Measurements from ENCODE around the gene ZNF423. TPM values are rescaled to one million over a fixed set of nuclear protein-coding genes. Genes with fewer than 3 reads are reported as not detected.

Gene ZNF423
- total RNA-seq, 2 experiments from 2014 or later: not detected

DNA sequence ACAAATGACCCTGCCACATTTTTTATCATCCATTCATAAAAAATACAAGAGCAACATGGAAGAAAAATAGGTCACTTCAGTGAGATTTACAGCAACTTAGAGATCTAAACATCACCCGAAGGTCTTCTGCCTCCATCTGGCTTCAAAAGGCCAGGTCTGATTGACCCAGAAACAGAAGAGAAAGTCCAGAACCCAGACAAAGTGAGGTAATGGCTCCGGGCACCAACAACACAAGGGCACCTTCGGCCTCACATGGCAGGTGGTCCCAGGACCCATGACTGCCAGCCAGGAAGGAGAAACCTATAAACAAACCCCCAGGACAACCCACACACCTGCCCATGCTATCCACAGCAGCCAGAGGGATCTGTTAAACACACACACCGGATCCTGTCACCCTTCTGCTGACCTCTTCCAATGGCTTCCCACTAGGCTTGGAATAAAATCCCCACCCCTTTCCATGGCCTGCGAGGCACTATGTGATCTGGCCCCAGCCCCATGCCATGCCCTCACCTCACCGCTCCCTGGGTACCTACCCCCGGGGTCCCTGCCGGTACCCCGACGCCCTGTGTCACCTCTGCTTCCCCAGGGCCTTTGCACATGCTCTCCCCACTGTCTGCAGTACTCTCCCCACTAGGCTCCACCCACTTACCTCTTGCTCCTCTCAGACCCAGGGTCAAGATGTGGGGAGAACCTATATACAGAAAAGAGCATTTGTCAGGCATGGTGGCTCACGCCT is 149.1 kb downstream of the ZNF423 start:
- Mint-ChIP-seq H3K27ac (no peak overlapping the region), H3K4me1 (no peaks in the 10 kb centered on the region), H3K4me3 (no peak overlapping the region), H3K9me3 (ENCODE audit: low read depth) (no peaks in the 10 kb centered on the region), H3K36me3 (ENCODE audit: low read depth) (no peaks in the 10 kb centered on the region), H3K27me3 (no peaks in the 10 kb centered on the region)
- CTCF ChIA-PET: no interaction called here
- ATAC-seq (no peak), DNase-seq (no peak)
- POLR2A ChIA-PET: no interaction called here
- intact Hi-C loops (cut with DNase I, micrococcal nuclease): loop anchor here in 1 of 2 experiments (10.0 kb wide), 1 partner anchor 302 kb away; no protein-coding TSS in a partner anchor

DNA sequence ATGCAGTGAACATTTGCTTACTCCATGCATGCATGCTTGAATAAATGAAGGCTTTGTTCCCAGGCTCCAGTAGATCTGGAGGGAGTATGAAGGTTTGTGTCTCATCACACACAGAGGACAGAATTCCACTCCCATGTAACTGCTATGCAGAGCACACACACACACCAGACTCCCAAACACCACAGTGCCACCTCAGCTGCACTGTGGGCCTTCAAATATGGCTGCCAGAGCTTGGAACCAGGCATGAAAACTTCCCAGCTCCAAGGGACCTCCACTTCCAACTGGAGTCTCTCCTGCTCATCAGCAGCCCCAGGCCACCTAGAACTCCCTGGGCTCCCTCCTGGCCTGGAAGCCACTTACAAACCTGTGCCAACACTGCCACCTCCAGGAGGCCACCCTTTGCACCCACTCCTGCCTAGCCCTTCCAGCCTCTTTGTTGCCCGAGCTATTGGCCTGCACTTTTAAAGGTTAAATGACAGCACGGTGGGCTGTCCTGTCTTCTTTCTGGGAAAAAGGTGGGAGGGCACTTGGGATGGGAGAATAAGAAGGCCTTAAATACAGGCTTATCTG is 151.2 kb downstream of the ZNF423 start:
- ChIA-PET CTCF (interaction anchor here (0.6 kb wide), 1 partner anchor 96 kb away, joined by 3 read pairs; no protein-coding TSS in a partner anchor), POLR2A (no interaction called here)
- Mint-ChIP-seq H3K4me3 (no peak overlapping the region), H3K27ac (no peak overlapping the region), H3K36me3 (ENCODE audit: low read depth) (no peaks in the 10 kb centered on the region), H3K4me1 (no peaks in the 10 kb centered on the region), H3K9me3 (ENCODE audit: low read depth) (no peaks in the 10 kb centered on the region), H3K27me3 (peaks cover 2% of the 10 kb centered on the region)
- no peak for ATAC-seq
- DNase-seq: peak; percentile 12
- intact Hi-C loops (cut with DNase I, micrococcal nuclease): loop anchor here in 1 of 2 experiments (10.0 kb wide), 1 partner anchor 300 kb away; no protein-coding TSS in a partner anchor

DNA sequence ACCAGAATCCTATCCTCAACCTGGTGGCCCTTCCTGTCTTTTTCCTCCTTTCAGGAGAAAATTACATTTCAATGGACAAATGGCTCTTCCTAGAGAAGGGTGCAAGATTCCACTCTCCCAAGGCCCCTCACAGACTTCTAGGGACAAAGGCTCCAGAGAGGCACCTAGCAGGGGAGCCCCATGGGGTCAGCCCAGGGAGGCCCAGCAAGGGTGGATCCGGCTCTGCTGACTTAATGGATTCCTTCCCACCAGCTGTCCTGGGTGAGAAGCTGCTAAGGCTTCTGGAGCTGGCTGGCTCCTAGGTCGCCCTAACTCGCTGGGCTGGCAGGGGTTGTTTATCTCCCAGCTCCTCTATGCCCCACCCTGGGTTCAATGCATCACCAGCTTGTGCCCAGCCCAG is 152.4 kb downstream of the ZNF423 start:
- Mint-ChIP-seq H3K4me3 (no peak overlapping the region), H3K9me3 (ENCODE audit: low read depth) (no peaks in the 10 kb centered on the region), H3K4me1 (no peaks in the 10 kb centered on the region), H3K27me3 (peaks cover 5% of the 10 kb centered on the region), H3K27ac (no peak overlapping the region), H3K36me3 (ENCODE audit: low read depth) (no peaks in the 10 kb centered on the region)
- DNase-seq (no peak), ATAC-seq (no peak)
- POLR2A ChIA-PET: no interaction called here
- intact Hi-C loops (cut with DNase I, micrococcal nuclease): loop anchor here in 1 of 2 experiments (10.0 kb wide), 1 partner anchor 299 kb away; no protein-coding TSS in a partner anchor
- CTCF ChIA-PET: interaction anchor here (0.6 kb wide), 1 partner anchor 35 kb away, joined by 3 read pairs; no protein-coding TSS in a partner anchor

DNA sequence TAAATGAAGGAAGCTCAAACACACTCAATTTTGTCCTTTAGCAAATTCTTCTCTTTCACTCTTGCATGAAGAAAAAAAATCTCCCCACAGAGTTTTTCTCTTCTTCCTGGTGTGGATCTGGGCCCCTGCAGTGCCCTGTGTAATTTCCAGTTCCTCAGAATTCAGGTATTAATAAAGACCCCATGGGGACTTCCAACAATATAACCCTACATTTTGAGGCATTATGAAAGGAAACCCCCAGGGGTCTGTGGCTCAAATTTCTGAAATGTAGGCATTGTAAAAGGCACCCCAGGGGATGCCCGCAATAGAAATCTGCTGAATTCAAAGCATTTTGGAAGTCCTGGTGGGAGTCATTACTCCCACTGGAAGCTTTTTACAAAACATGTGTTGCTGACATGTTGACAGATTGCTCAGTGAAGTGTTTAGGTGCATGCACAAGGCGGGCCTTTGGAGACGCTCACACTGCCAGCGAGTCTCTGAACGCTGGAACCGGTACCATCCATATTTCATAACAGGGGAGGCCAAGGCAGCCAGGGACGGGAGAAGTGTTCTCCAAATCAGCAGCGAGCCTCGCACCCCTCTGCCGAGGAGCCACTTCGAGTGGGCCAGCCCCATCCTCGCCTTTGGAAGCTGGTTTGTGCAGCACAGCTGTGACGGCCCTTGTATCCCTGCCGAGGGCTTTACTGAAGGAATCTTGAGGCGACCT is 154.0 kb downstream of the ZNF423 start:
- ATAC-seq (no peak), DNase-seq (no peak)
- Mint-ChIP-seq H3K27ac (no peak overlapping the region), H3K36me3 (ENCODE audit: low read depth) (no peaks in the 10 kb centered on the region), H3K4me1 (no peaks in the 10 kb centered on the region), H3K4me3 (no peak overlapping the region), H3K27me3 (peaks cover 10% of the 10 kb centered on the region), H3K9me3 (ENCODE audit: low read depth) (no peaks in the 10 kb centered on the region)
- POLR2A ChIA-PET: interaction anchor here (0.6 kb wide), 1 partner anchor 153 kb away, joined by 6 read pairs; no protein-coding TSS in a partner anchor
- CTCF ChIA-PET: no interaction called here
- intact Hi-C loops (cut with DNase I, micrococcal nuclease): loop anchor here in 1 of 2 experiments (10.0 kb wide), 1 partner anchor 297 kb away; no protein-coding TSS in a partner anchor

- DNase-seq (no peak), ATAC-seq (no peak)
- Mint-ChIP-seq H3K27me3 (peaks cover 10% of the 10 kb centered on the region), H3K36me3 (ENCODE audit: low read depth) (no peaks in the 10 kb centered on the region), H3K4me3 (no peak overlapping the region), H3K4me1 (no peaks in the 10 kb centered on the region), H3K27ac (no peak overlapping the region), H3K9me3 (ENCODE audit: low read depth) (no peaks in the 10 kb centered on the region)
- CTCF ChIA-PET: interaction anchor here (0.8 kb wide), 1 partner anchor 761 kb away, joined by 3 read pairs; no protein-coding TSS in a partner anchor
- POLR2A ChIA-PET: interaction anchor here (0.6 kb wide), 1 partner anchor 152 kb away, joined by 6 read pairs; no protein-coding TSS in a partner anchor
- intact Hi-C loops (cut with DNase I, micrococcal nuclease): loop anchor here in 1 of 2 experiments (10.0 kb wide), 1 partner anchor 296 kb away; no protein-coding TSS in a partner anchor
These were observed 154.7 kb downstream of the ZNF423 start for GRCh38 chr16:49701065-49701685.

- ChIA-PET POLR2A (no interaction called here), CTCF (interaction anchor here (0.8 kb wide), 1 partner anchor 762 kb away, joined by 3 read pairs; no protein-coding TSS in a partner anchor)
- intact Hi-C loops (cut with DNase I, micrococcal nuclease): loop anchor here in 1 of 2 experiments (10.0 kb wide), 1 partner anchor 296 kb away; no protein-coding TSS in a partner anchor
- DNase-seq: no peak
- Mint-ChIP-seq H3K27ac (no peak overlapping the region), H3K4me1 (no peaks in the 10 kb centered on the region), H3K9me3 (ENCODE audit: low read depth) (no peaks in the 10 kb centered on the region), H3K36me3 (ENCODE audit: low read depth) (no peaks in the 10 kb centered on the region), H3K4me3 (no peak overlapping the region), H3K27me3 (peaks cover 13% of the 10 kb centered on the region)
- ATAC-seq: no peak
These were observed 155.5 kb downstream of the ZNF423 start for GRCh38 chr16:49700251-49701064.

DNA sequence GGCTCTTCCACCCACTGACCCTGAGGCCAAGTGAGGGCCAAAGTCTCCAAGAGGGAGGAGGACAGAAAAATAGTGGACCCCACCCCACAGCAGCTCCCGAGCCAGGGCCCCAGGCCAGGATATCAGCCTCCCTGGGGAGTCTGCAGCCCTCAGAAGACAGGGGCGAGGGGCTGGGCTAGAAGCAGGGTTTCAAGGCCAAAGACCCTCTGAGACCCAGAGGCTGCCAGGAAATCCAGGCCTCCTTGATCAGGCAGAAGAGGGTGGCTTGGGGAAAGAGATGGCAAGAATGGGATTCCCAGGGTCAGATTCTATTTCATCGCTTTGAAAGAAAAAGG is 156.1 kb downstream of the ZNF423 start:
- H3K27ac Mint-ChIP-seq: no peak overlapping the region
- DNase-seq (no peak), ATAC-seq (no peak)
- no peaks in the 10 kb centered on the region for H3K9me3 Mint-ChIP-seq (ENCODE audit: low read depth)
- intact Hi-C loops (cut with DNase I, micrococcal nuclease): loop anchor here in 1 of 2 experiments (10.0 kb wide), 1 partner anchor 295 kb away; no protein-coding TSS in a partner anchor
- H3K27me3 Mint-ChIP-seq: peaks cover 13% of the 10 kb centered on the region
- no peaks in the 10 kb centered on the region for H3K4me1 Mint-ChIP-seq
- H3K36me3 Mint-ChIP-seq (ENCODE audit: low read depth): no peaks in the 10 kb centered on the region
- ChIA-PET CTCF (no interaction called here), POLR2A (no interaction called here)
- H3K4me3 Mint-ChIP-seq: no peak overlapping the region

- H3K36me3 Mint-ChIP-seq (ENCODE audit: low read depth): no peaks in the 10 kb centered on the region
- DNase-seq: no peak
- intact Hi-C loops (cut with DNase I, micrococcal nuclease): no loop called here
- no peak for ATAC-seq
- ChIA-PET POLR2A (no interaction called here), CTCF (no interaction called here)
- no peak overlapping the region for H3K4me3 Mint-ChIP-seq
- no peaks in the 10 kb centered on the region for H3K4me1 Mint-ChIP-seq
- no peak overlapping the region for H3K27ac Mint-ChIP-seq
- H3K27me3 Mint-ChIP-seq: peaks cover 13% of the 10 kb centered on the region
- H3K9me3 Mint-ChIP-seq (ENCODE audit: low read depth): no peaks in the 10 kb centered on the region
These were observed 156.7 kb downstream of the ZNF423 start for GRCh38 chr16:49698931-49699840.

- ATAC-seq: no peak
- Mint-ChIP-seq H3K4me1 (no peaks in the 10 kb centered on the region), H3K4me3 (no peak overlapping the region), H3K27ac (no peak overlapping the region), H3K27me3 (peaks cover 13% of the 10 kb centered on the region), H3K36me3 (ENCODE audit: low read depth) (no peaks in the 10 kb centered on the region), H3K9me3 (ENCODE audit: low read depth) (no peaks in the 10 kb centered on the region)
- CTCF ChIA-PET: no interaction called here
- intact Hi-C loops (cut with DNase I, micrococcal nuclease): no loop called here
- DNase-seq: no peak
- POLR2A ChIA-PET: no interaction called here
These were observed 157.5 kb downstream of the ZNF423 start for GRCh38 chr16:49698453-49698815.

Data from activated CD4-positive, alpha-beta T cell treated with anti-CD3 and anti-CD28 coated beads for 36 hours (primary cell).